ENCODE measurements around the gene POMT1.

POMT1 gene

GRCh38 chr9:131476777-131477345, 25.9 kb upstream of the POMT1 start:
- DNase-seq (ENCODE audit: low spot score) = no peak

DNA sequence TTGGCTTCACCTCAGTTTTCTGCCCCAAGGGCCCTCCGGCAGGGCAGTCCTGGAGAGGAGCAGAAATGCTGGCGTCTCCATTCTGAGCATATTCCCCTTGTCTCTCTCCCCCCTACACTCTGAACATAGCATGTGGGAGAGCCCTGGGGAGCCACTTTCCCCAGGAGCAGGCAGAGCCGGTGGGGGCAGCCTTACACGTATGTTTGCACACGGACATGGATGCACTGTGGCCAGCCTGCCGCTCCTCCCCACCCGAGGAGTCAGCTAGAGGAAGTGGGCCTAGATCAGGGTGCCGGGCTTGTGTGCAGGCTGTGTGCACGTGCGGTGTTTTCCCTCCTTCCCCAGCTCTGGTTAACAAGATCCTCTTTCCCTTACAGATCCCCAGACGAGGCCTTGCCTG, 25.4 kb upstream of the POMT1 start:
- no peak for DNase-seq (ENCODE audit: low spot score)

- DNase-seq (ENCODE audit: low spot score) = no peak
Measured at GRCh38 chr9:131477816-131478419, 24.8 kb upstream of the POMT1 start.

GRCh38 chr9:131478421-131478868, 24.3 kb upstream of the POMT1 start:
- no peak for DNase-seq (ENCODE audit: low spot score)

DNA sequence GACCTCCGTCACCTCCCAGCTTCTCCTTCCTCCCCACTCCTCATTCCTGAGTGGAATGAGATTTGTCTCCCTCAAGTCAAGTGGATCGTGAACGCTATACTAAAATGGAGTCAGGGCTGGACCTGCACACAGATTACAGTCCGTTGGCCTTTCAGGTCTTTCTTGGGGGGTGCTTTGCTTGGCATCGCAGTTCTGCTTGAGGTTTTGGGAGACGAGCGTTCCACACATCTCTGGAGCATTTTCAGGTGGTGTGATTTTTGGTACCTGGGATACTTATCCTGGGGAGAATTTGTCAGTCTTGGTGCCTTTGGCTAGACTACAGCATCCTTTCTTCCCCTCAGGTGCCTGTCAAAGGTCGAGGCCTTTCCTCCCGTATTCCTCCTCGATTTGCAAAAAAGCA, 23.8 kb upstream of the POMT1 start:
- DNase-seq (ENCODE audit: low spot score) = no peak

DNA sequence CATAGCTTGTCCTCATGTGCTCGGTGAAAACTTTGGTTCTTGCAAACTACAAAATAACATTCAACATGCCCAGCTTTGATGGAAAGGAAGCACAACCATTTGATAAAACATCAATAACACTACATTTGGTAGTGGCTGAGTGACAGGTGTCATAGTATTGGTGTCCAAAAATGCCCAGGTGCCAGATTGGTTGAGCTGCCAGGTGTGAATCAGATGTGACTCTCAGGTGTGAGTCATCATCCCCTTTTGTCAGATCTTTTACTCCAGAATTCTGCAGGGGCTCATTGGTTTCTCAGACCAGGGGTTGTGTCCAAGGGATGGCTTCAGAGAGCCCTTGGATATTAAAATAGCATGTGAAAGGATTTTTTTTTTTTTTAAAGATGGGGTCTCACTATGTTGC, 22.5 kb upstream of the POMT1 start:
- peak; percentile 51 for DNase-seq (ENCODE audit: low spot score)

GRCh38 chr9:131481441-131482342, 21.0 kb upstream of the POMT1 start:
- DNase-seq (ENCODE audit: low spot score) = no peak

- no peak for DNase-seq (ENCODE audit: low spot score)
Measured at GRCh38 chr9:131482343-131483006, 20.2 kb upstream of the POMT1 start.

- no peak for DNase-seq (ENCODE audit: low spot score)
Measured at GRCh38 chr9:131483319-131484050, 19.2 kb upstream of the POMT1 start.

DNA sequence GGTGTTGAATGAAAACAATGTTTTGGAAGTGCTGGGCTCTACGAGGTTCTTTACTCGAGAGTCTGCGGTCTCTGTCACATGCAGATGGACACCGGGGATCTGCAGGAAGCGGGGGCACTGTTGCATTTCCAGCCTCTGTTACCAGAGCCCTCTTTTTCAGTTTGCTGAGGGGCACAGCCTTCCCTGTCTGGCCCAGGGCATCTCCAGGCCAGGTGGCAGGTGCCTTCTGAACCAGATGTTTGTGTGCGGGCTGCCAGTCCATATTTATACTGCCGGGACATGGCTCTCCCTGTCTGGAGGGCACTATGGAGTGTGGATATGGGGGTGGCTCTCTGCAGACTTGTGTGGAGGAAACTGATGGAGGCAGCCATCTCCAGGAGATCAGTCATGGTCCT, 18.7 kb upstream of the POMT1 start:
- DNase-seq (ENCODE audit: low spot score) = no peak

DNA sequence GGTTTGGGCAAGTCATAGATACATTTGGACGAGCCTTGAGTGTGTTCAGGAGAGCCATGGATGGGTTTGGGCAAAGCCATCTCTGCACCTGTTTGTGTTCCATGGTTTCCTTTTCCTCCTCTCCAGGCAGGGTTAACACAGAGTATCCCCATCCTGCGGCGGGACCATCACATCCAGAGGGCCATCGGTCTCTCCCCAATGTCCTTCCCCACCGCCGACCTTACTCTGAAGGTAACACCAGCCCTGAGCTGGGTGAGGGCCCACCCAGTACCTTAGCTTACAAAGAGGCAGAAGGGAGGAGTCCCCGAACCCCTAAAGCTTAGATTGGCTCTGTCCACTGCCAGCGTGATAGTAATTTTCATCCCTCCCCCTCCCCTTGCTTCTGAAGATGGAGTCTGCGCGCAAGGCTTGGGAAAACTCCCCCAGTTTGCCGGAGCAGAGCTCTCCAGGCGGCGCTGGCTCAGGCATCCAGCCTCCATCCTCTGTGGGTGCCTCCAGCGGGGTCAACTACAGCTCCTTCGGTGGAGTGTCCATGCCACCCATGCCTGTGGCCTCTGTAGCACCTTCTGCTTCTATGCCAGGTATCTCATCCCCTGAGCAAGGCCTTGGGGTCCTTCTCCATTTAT, 18.0 kb upstream of the POMT1 start:
- no peak for DNase-seq (ENCODE audit: low spot score)

- DNase-seq (ENCODE audit: low spot score) = no peak
Measured at GRCh38 chr9:131485206-131485605, 17.5 kb upstream of the POMT1 start.

DNA sequence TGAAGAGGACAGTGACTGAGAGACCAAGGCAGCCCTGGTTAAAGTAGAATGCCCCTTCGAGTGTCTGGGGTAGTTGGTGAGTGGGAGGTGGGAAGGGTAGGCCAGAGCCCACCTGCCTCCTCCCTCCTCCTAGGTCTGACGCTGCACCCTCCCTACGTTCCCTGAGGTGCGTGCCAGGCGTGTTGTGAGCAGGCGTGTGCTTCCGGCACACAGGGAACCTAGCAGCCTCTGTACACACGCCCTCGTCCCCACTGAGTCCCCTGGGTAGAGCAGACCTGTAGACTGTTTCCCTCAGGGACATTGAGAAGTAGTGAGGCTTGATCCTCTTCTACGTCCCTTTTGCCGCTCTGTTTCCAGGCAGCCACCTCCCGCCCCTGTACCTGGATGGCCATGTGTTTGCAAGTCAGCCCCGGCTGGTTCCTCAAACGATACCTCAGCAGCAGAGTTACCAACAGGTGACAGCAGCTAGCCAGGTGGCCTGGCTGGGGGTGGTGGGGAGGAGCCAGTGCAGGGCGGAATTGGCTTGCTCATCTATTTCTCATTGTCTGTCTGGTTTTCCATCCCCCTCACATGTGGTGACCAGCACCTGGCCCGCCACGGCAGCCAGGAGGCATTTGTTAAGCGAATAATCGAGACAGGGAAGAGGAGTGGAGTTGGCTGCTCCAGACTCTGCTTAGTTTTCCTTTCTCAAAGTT, 16.8 kb upstream of the POMT1 start:
- no peak for DNase-seq (ENCODE audit: low spot score)

DNA sequence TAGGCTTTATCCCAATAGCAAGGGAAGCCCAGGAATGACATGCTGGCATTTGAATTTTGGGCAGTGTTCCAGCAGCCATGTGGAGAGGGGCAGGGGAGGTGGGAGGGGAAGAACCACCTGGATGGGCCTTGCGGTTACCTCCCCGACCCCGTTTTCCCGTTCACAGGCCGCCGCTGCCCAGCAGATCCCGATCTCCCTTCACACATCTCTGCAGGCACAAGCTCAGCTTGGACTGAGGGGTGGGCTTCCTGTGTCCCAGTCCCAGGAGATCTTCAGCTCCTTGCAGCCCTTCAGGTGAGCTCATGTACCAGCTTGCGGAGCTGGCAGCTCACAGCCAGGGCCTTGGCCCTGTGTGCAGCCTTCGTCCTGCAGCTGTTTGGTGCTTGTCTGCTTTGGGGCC, 15.7 kb upstream of the POMT1 start:
- DNase-seq (ENCODE audit: low spot score) = no peak

DNA sequence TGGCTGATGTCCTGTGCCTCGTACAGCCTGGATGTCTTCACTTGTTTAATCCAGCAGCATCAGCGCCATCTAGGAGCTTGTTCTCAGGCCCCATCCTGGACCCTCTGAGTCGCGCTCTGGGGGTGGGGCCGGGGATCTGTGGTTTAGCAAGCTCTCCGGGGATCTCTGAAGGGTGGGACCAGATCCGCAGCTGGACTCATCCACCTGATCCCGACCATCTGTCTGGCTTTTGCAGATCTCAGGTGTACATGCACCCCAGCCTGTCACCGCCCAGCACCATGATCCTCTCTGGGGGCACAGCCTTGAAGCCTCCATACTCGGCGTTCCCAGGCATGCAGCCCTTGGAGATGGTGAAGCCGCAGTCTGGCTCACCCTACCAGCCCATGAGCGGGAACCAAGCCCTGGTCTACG, 15.1 kb upstream of the POMT1 start:
- no peak for DNase-seq (ENCODE audit: low spot score)

GRCh38 chr9:131490514-131490913, 12.2 kb upstream of the POMT1 start:
- DNase-seq (ENCODE audit: low spot score) = no peak

GRCh38 chr9:131491001-131491710, 11.6 kb upstream of the POMT1 start:
- DNase-seq (ENCODE audit: low spot score) = no peak

DNA sequence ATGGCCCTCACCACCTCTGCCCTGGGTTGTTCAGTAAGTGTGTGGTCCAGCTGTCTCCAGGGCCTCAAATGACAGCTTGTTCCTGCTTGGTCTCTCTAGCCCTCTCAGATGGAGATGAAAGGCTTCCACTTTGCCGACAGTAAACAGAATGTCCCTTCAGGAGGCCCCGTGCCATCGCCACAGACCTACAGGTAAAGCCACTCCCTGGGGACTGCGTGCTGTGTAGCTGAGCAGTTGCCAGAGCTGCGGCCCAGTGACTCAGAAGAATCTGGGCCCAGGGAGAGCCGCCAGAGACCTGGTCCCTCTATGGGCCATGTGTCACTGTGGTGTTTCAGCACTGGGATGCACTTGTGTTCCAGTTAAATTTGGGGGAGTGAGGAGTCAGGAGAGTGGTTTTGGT, 10.6 kb upstream of the POMT1 start:
- no peak for DNase-seq (ENCODE audit: low spot score)

GRCh38 chr9:131494296-131494870, 8.3 kb upstream of the POMT1 start:
- no peak for DNase-seq (ENCODE audit: low spot score)

DNA sequence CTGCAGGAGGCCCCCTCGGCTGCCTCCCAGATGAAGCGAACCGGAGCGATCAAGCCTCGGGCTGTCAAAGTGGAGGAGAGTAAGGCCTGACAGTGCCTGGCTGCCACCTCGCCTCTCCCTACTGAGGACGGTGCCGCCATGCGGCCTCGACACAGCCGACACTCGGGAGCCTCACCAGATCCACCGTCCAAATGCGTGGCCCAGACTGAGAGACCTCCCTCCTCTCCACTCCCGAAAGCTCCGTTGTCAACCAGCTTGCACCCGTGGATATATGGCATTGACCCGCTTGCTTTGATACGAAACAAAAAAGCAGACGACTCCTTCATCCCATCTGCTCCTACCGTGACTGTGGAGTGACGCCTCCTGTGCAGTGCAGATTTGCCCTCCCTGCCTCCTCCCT, 6.9 kb upstream of the POMT1 start:
- DNase-seq (ENCODE audit: low spot score) = no peak

Measured in RKO (cell line).